Measurements from ENCODE around the gene CEP72.
"Not testable (repeated sequence)": the region's sequence is repeated elsewhere in the genome, so short reads cannot be mapped to it uniquely, and the experiment has no call there.

The CEP72 gene

DNA sequence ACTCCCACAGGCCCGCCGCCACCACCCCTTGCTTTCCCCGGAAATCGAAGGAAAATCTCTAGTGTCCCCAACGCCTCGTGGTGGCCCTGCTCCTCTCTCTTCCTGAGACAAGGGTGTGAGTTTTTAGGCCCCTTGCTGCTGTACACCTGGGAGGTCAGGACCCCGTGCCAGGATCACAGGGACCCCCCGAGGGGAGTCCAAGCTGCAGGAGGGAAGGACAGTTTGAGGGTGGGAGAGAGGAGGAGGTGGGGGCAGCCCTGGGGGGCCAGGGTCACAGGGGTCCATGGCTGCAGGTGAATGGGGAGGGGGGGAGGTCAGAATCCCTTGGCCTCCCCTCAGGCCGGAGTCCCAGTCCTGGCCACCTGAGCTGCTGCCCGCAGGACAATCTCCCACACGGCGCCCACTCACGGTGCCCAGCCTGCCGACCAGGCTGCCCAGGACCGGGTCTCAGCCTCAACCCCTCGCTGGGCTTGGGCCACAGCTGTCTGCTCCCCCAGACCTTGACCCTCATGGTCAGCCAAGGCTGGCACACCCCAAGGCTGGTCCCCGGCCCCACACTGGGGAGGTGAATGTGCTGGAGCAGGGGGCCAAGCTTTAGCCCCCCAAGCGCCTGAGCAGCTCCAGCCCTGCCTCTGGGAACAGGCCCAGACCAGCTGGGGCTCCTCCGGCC lies 61.2 kb downstream of the CEP72 start:
- Mint-ChIP-seq H3K4me1 (peaks cover 19% of the 10 kb centered on the region), H3K36me3 (ENCODE audit: insufficient read depth) (peaks cover 15% of the 10 kb centered on the region), H3K27ac (ENCODE audit: low read depth) (peak overlapping the region; percentile 92), H3K4me3 (peak overlapping the region; percentile 59), H3K27me3 (no peaks in the 10 kb centered on the region), H3K9me3 (no peaks in the 10 kb centered on the region)
- ATAC-seq (replicated peaks; ENCODE audit: extremely low read depth, poor library complexity, severe bottlenecking) (no peak), DNase-seq (ENCODE audit: low spot score in 2 of 2) (no peak)

DNA sequence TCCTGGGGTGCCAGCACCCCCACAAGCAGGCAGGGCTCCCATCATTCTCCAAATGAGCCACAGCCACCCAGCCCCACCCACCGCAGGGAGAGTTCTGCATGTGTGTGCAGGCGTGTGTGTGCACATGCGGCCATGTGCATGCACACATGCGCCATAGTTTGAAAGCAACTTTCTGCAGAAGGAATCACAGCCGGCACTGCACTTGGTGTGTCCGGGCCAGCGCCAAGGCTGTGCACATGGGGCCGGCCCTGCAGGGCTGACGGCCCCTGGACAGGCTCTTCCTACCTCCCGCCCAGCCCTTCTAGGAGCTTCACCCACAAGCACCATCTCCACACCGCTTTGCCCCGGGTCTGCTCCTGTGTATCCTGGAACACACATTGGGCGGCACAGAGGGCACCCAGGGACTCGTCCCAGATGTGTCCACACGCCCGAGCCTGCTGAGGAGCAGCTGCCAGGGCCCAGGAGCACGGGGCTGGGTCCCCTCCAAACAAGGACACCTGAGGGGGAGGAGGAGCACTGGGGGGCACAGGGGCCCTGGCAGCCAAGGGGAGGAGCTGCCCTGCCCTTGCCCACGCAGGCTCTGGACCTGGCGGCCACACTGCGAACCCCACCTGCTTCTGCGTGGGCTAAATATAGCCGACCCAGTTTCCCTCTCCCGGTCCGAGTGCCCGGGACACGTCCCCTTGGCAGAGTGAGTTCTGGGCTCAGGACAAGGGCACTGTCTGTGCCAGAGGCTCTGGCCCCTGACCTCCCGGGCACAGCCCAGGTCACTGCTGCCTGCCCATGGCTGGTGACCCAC lies 61.9 kb downstream of the CEP72 start:
- H3K27ac Mint-ChIP-seq (ENCODE audit: low read depth), result no peak overlapping the region
- no peaks in the 10 kb centered on the region for H3K9me3 Mint-ChIP-seq
- H3K4me1 Mint-ChIP-seq, result peaks cover 19% of the 10 kb centered on the region
- peak overlapping the region; percentile 7 for H3K4me3 Mint-ChIP-seq
- H3K36me3 Mint-ChIP-seq (ENCODE audit: insufficient read depth), result peaks cover 15% of the 10 kb centered on the region
- DNase-seq (ENCODE audit: low spot score in 2 of 2) (no peak), ATAC-seq (replicated peaks; ENCODE audit: extremely low read depth, poor library complexity, severe bottlenecking) (no peak)
- H3K27me3 Mint-ChIP-seq, result no peaks in the 10 kb centered on the region

DNA sequence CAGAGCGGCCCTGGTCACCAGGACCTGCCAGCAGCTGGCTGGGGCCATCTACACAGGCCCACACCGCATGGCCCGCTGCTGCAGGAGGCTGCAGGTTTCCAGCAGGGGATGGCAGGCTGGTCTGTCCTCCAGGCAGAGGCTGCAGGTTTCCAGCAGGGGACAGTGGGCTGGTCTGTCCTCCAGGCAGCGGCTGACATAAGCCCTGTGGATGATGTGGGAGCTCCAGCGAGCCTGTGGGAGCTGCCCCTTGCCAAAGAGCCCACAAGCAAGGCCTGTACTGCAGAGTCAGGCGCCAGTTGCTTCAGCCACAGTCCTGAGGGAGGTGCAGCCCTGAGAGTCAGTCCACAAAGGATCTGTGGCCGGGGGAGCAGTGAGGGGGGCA lies 62.5 kb downstream of the CEP72 start:
- no peaks in the 10 kb centered on the region for H3K9me3 Mint-ChIP-seq
- H3K4me1 Mint-ChIP-seq, result peaks cover 19% of the 10 kb centered on the region
- no peaks in the 10 kb centered on the region for H3K27me3 Mint-ChIP-seq
- no peak overlapping the region for H3K4me3 Mint-ChIP-seq
- DNase-seq (ENCODE audit: low spot score in 2 of 2) (peak in 1 of 2 donors; percentile 9), ATAC-seq (replicated peaks; ENCODE audit: extremely low read depth, poor library complexity, severe bottlenecking) (no peak)
- no peak overlapping the region for H3K27ac Mint-ChIP-seq (ENCODE audit: low read depth)
- H3K36me3 Mint-ChIP-seq (ENCODE audit: insufficient read depth), result peaks cover 13% of the 10 kb centered on the region

DNA sequence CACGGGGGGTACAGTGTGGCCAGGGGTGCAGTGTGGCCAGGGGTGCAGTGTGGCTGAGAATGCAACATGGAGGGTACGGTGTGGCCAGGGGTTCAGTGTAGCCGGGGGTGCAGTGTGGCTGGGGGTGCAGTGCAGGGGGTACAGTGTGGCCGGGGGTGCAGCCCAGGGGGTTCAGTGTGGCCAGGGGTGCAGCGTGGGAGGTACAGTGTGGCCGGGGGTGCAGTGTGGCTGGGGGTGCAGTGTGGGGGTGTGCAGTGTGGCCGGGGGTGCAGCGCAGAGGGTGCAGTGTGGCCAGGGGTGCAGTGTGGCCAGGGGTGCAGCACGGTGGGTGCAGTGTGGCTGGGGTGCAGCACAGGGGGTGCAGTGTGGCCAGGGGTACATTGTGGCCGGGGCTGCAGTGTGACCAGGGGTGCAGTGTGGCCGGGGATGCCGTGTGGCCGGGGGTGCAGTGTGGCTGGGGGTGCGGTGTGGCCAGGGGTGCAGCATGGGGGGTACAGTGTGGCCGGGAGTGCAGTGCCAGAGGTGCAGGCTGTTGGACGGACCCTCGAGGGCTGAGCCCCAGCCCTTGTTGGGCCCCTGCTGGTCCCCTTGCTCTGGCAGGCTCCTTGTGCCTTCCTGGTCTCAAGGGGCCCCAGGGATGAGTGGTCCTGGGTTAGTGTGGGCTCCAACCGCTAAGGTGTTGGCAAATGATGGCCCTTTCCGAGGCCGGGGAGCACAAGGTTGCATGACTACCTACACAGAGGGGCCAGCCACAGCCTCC lies 63.2 kb downstream of the CEP72 start:
- Mint-ChIP-seq H3K4me3 (no peak overlapping the region), H3K36me3 (ENCODE audit: insufficient read depth) (peaks cover 13% of the 10 kb centered on the region), H3K9me3 (no peaks in the 10 kb centered on the region), H3K27me3 (no peaks in the 10 kb centered on the region), H3K27ac (ENCODE audit: low read depth) (no peak overlapping the region), H3K4me1 (peaks cover 19% of the 10 kb centered on the region)
- ATAC-seq (replicated peaks; ENCODE audit: extremely low read depth, poor library complexity, severe bottlenecking) (no peak), DNase-seq (ENCODE audit: low spot score in 2 of 2) (peak in 1 of 2 donors; percentile 8)

DNA sequence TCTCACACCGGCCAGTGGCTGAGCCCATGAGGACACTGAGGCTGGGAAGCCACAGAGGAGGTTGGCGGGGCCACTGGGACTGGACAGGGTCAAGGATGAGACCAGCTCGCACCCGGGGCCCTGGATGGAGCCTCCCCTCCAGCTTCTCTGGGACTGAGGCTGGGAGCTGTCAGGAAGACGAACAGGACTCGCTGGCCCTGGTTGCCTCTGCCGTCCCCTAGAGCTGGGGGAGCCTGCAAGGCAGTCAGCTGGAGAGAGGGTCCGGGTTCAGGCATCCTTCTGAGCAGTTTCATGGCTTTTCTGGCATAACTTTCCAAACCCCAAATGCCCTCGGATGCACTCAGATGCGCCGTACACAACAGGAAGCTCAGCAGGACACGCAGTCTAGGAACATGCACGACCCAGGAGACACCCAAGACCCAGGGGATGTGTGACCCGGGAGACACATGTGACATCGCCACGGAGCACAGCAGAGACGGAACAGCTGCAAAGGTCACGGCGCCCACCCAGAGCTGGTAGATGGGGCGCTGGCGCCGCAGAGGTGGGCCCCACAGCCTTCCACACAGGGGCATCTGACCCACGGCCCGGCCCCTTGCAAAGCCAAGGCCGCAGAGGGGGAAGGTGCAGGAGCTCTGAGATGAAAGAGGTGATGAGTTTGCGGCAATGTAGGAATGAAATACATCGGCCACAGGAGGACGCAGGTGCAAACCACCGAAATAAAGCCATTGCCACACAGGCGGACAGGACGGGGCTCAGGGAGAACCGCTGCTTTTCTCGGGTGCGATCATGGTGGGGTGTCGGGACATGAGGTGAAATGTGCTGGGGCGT lies 63.9 kb downstream of the CEP72 start:
- DNase-seq (ENCODE audit: low spot score in 2 of 2), result peak; percentile 8 to 12
- ATAC-seq (replicated peaks; ENCODE audit: extremely low read depth, poor library complexity, severe bottlenecking), result no peak
- Mint-ChIP-seq H3K4me3 (no peak overlapping the region), H3K9me3 (no peaks in the 10 kb centered on the region), H3K27ac (ENCODE audit: low read depth) (no peak overlapping the region), H3K27me3 (no peaks in the 10 kb centered on the region), H3K36me3 (ENCODE audit: insufficient read depth) (peaks cover 11% of the 10 kb centered on the region), H3K4me1 (peaks cover 19% of the 10 kb centered on the region)

DNA sequence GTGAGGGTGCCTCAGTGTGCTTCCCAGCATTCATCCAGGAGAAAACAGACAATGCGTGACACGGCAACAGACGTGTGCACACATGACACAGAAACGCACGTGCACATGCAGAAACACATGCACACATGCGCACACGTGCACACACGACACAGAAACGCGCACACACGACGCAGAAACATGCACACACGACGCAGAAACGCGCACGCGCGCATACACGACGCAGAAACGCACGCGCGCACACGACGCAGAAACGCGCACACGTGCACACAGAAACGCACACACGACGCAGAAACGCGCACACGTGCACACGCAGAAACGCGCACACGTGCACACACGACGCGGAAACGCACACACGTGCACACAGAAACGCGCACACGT lies 64.5 kb downstream of the CEP72 start:
- Mint-ChIP-seq H3K4me3 (no peak overlapping the region), H3K4me1 (peaks cover 19% of the 10 kb centered on the region), H3K9me3 (no peaks in the 10 kb centered on the region), H3K27ac (ENCODE audit: low read depth) (no peak overlapping the region), H3K27me3 (no peaks in the 10 kb centered on the region), H3K36me3 (ENCODE audit: insufficient read depth) (peaks cover 10% of the 10 kb centered on the region)
- ATAC-seq (replicated peaks; ENCODE audit: extremely low read depth, poor library complexity, severe bottlenecking) (no peak), DNase-seq (ENCODE audit: low spot score in 2 of 2) (no peak)

DNA sequence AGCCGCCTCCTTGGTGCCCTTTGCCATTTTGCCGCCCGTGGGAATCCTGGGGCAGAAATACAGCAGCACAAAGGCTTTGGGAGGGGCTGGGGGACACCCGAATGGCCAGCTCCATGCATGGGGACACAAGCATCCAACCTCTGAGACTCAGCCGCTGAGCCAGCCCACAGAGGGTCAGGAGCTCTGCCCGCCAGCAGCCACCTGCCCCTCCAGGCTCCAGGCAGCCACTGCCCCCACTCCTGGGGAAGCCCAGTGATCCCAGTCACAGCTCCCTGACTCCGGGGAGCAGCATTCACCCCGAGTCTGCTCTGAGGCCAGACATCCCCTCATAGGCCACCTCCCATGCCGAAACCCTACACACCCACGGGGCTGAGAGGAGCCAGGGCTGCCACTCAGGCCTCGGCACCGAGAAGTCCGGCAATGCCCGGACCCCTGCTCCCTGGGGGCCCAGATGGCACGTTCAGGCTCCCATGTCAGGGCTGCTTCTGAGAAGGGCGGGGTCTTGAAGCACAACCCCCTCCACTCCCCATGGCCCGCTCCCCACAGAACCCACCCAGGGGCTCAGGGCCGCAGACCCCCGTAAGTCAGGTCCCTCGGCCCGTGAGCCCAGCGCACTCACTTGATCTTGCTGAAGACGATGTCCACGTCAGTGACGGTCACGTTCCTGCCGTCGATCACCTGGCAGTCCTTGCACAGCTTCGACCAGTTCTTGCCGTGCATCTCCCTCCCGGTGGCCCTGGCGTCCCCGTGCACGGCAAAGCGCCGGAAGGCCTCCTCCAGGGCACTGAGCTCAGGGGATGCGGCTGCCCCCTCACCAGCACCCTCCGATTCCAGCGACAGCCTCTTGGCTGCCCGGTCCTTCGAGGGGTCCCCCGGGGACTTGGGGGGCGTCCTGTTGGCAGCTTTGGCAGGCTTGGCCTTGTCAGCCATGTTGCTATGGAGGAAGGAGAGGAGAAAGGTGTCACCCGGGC lies 65.3 kb downstream of the CEP72 start:
- Mint-ChIP-seq H3K27ac (ENCODE audit: low read depth) (no peak overlapping the region), H3K36me3 (ENCODE audit: insufficient read depth) (peaks cover 10% of the 10 kb centered on the region)

DNA sequence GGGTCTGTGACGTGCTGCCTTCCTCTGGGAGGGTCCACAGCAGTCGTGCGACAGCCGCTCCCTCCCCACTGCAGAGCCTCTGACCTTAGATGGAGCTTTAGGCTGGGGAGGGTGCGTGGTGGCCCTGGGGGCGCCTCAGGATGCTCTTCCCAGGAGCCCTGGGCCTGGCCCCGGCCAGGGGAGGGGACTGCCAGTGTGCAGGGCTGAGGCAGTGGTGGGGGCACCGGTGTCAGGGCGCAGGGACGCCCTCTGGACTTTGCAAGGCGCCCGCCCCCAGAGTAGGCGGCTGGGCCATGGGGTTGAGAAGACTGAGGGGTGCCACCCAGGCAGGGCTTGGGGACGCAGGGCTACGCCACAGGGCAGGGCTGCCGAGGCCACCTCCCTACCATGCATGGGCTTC lies 66.4 kb downstream of the CEP72 start:
- H3K9me3 Mint-ChIP-seq; H3K4me1 Mint-ChIP-seq; ATAC-seq (replicated peaks; ENCODE audit: extremely low read depth, poor library complexity, severe bottlenecking); H3K4me3 Mint-ChIP-seq; H3K27ac Mint-ChIP-seq (ENCODE audit: low read depth); H3K27me3 Mint-ChIP-seq; H3K36me3 Mint-ChIP-seq (ENCODE audit: insufficient read depth): not testable (repeated sequence)
- DNase-seq (ENCODE audit: low spot score in 2 of 2), result peak in 1 of 2 donors; percentile 8

More for the DNA sequence above, 65.3 kb downstream of the CEP72 start:
- Mint-ChIP-seq H3K9me3 (no peaks in the 10 kb centered on the region), H3K27me3 (no peaks in the 10 kb centered on the region), H3K4me3 (no peak overlapping the region), H3K4me1 (peaks cover 15% of the 10 kb centered on the region)
- DNase-seq (ENCODE audit: low spot score in 2 of 2), result peak in 1 of 2 donors; percentile 11
- no peak for ATAC-seq (replicated peaks; ENCODE audit: extremely low read depth, poor library complexity, severe bottlenecking)

DNA sequence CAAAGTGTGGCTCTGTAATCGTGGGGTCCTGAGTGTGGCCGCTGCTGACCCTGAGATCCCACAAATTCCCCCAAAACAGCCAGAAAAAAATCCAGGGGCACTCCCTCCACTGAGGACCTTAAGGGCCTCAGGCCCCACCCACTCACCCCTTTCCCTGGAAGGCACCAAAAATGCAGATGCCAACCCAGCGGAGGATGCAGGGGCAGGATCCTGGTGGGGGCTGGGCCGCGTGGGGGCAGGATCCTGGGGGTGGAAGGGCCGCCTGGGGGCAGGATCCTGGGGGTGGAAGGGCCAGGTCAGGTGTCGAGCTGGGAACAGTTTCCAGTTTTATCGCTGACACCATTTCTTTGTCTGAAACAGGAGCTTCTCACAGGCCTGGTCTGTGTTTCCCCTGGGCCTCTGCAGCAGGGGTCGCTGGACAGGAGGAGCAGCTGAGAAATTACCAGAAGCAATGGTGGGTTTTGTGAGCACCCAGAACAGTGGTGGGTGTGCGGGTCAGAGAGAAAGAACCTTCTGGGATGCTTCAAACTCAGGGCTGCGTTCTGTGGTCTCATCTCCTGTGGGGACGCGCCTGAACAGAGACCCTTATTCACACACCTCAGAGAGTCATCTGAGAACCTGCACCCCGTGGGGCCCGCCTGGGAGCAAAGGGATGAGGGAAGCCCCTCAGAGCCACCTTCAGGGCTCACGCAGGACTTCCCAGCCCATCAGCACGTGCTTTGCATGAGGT lies 67.2 kb downstream of the CEP72 start:
- H3K4me3 Mint-ChIP-seq; H3K27me3 Mint-ChIP-seq; H3K9me3 Mint-ChIP-seq; H3K4me1 Mint-ChIP-seq; H3K27ac Mint-ChIP-seq (ENCODE audit: low read depth); ATAC-seq (replicated peaks; ENCODE audit: extremely low read depth, poor library complexity, severe bottlenecking); H3K36me3 Mint-ChIP-seq (ENCODE audit: insufficient read depth): not testable (repeated sequence)
- peak; percentile 5 to 12 for DNase-seq (ENCODE audit: low spot score in 2 of 2)

DNA sequence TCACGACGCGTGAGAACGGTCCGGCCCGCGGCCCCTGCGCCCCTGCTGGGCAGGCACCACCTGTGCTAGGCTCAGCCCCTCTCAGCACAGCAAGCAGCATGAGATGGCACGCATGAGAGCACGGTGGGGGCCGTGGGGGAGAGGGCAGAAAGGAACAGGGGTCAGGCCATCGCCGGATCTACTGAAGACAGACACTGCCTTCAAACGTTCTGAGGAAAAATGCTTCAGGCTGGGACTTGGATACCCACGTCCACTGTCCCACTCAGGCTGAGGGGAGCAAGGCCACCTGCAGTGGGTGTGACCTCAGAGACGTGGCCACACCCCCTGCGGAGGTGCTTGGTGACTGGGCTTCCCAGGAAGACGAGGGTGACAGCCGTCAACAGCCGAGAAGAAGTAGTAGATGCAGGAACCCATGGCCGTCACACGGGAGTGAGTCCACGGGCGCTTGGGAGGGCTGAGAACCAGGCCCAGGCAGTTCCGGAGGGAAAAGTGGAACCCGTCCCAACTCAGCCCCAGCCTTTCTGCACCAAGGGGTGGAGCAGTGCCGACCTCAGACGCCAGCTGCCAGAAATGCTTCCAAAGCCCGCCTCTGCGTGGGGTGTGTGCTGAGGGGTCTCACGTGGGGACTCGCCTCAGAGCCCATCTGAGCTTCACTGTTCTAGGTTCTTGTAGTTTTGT lies 68.1 kb downstream of the CEP72 start:
- not testable (repeated sequence) for DNase-seq (ENCODE audit: low spot score in 2 of 2); H3K27ac Mint-ChIP-seq (ENCODE audit: low read depth); H3K4me1 Mint-ChIP-seq; ATAC-seq (replicated peaks; ENCODE audit: extremely low read depth, poor library complexity, severe bottlenecking); H3K9me3 Mint-ChIP-seq; H3K27me3 Mint-ChIP-seq; H3K36me3 Mint-ChIP-seq (ENCODE audit: insufficient read depth); H3K4me3 Mint-ChIP-seq

All from central memory CD8-positive, alpha-beta T cell (primary cell).